HG03108 (cell line): Measurements from ENCODE around the gene KRTAP12-4.
"Not testable (repeated sequence)": the region's sequence is repeated elsewhere in the genome, so short reads cannot be mapped to it uniquely, and the experiment has no call there.

Experiments used
- ATAC-seq: cut with Tn5 transposase; IDR thresholded peaks from one replicate; pipeline ENCODE4 v1.9.1; 2021; ENCODE audit warnings: moderate library complexity; ENCODE audit not compliant: unreplicated experiment

Gene KRTAP12-4

GRCh38 chr21:44637018-44637850 lies 17.2 kb downstream of the KRTAP12-4 start, which contains the start of gene KRTAP10-10:
Gene KRTAP10-10 (plus strand): TSS chr21:44637356. CDS start chr21:44637418, 62 bp downstream.
- ATAC-seq = no peak

- no peak for ATAC-seq
Measured at GRCh38 chr21:44636209-44637017, 18.0 kb downstream of the KRTAP12-4 start.

- no peak for ATAC-seq
Measured at GRCh38 chr21:44632067-44632466, 22.4 kb downstream of the KRTAP12-4 start.

GRCh38 chr21:44630440-44630839 lies 24.0 kb downstream of the KRTAP12-4 start:
- ATAC-seq = no peak

- no peak for ATAC-seq
Measured at GRCh38 chr21:44628707-44629391, 25.6 kb downstream of the KRTAP12-4 start.

GRCh38 chr21:44627831-44628233 lies 26.6 kb downstream of the KRTAP12-4 start:
- not testable (repeated sequence) for ATAC-seq

- not testable (repeated sequence) for ATAC-seq
Measured at GRCh38 chr21:44627181-44627822, 27.2 kb downstream of the KRTAP12-4 start.

- no peak for ATAC-seq
Measured at GRCh38 chr21:44626673-44627143, 27.8 kb downstream of the KRTAP12-4 start, which contains the start of gene KRTAP10-9. Gene KRTAP10-9 (plus strand): TSS chr21:44627093. CDS start chr21:44627172, 79 bp downstream.

- no peak for ATAC-seq
Measured at GRCh38 chr21:44626262-44626661, 28.2 kb downstream of the KRTAP12-4 start.

GRCh38 chr21:44625756-44626155 lies 28.7 kb downstream of the KRTAP12-4 start:
- ATAC-seq = no peak

GRCh38 chr21:44623575-44623974 lies 30.9 kb downstream of the KRTAP12-4 start:
- ATAC-seq = no peak

- no peak for ATAC-seq
Measured at GRCh38 chr21:44619886-44620285, 34.6 kb downstream of the KRTAP12-4 start.

GRCh38 chr21:44618909-44619308 lies 35.5 kb downstream of the KRTAP12-4 start:
- no peak for ATAC-seq

- no peak for ATAC-seq
Measured at GRCh38 chr21:44618504-44618903, 36.0 kb downstream of the KRTAP12-4 start.

GRCh38 chr21:44617071-44617501 lies 37.4 kb downstream of the KRTAP12-4 start:
- no peak for ATAC-seq

GRCh38 chr21:44616591-44616926 lies 37.9 kb downstream of the KRTAP12-4 start:
- no peak for ATAC-seq

GRCh38 chr21:44615911-44616590 lies 38.4 kb downstream of the KRTAP12-4 start:
- no peak for ATAC-seq

GRCh38 chr21:44615466-44615865 lies 39.0 kb downstream of the KRTAP12-4 start:
- no peak for ATAC-seq

GRCh38 chr21:44614961-44615391 lies 39.5 kb downstream of the KRTAP12-4 start:
- ATAC-seq = no peak

GRCh38 chr21:44614161-44614631 lies 40.3 kb downstream of the KRTAP12-4 start:
- no peak for ATAC-seq
